Retinal pigment epithelial cell (primary cell): ENCODE measurements around the gene CRLF1.
"Not testable (repeated sequence)": the region's sequence is repeated elsewhere in the genome, so short reads cannot be mapped to it uniquely, and the experiment has no call there.

Source experiments
- DNase-seq: peaks from one replicate; pipeline ENCODE4 v3.0.0-alpha.2; 2010; ENCODE audit warnings: low read depth
- H3K4me3 ChIP-seq: 2 replicates; pipeline ENCODE4 v1.5.1; 2011; ENCODE audit warnings: mild to moderate bottlenecking, low read length, control low read depth, moderate library complexity
- CTCF ChIP-seq: conservative IDR thresholded peaks from 2 replicates; pipeline ENCODE4 v1.5.1; 2011; ENCODE audit warnings: low read depth, low read length, control low read depth, inconsistent platforms

The CRLF1 gene

DNA sequence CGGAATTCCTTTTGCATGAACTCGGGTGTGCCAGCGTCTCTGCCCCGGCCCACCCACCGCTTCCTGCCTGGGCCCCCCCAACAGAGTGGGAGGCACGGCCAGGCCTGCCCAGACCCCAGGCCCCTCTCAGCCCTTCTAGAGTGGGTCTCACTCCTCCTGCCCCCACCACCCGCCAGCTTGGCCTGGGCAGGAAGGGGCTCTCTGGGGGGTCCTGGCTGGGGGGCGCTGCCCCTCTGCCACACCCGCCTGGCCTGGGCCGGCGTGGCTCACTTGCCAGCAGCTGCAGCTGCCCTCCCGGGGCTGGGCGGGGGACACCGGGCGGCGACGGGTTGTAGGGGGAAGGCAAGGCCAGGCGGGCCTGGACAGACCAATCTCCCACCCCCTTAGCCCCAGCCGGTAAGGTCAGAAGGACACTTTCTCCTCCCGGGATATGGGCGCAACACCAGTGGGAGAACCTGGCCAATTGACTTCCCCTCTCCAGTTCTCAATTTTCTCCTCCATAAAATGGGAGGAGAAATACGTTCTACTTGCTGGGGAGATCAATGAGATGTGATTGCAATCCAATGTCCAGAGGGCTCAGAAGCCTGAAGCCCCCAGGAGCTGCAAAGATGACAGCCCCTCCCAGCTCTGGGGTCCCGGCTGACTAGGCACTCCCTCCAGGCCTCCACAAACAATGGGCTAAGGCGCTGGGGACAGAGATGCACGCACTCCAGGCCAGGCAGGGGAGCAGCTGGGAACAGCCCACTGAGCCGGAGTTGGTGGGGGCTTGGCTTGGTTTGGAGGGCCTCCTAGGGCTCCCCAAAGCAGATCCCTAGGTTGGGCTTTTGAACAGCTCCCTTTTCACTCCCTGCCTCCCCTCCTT lies 2.4 kb downstream of the CRLF1 start:
- no peak for TF ChIP-seq CTCF
- DNase-seq = no peak
- no peak overlapping the region for H3K4me3 ChIP-seq

DNA sequence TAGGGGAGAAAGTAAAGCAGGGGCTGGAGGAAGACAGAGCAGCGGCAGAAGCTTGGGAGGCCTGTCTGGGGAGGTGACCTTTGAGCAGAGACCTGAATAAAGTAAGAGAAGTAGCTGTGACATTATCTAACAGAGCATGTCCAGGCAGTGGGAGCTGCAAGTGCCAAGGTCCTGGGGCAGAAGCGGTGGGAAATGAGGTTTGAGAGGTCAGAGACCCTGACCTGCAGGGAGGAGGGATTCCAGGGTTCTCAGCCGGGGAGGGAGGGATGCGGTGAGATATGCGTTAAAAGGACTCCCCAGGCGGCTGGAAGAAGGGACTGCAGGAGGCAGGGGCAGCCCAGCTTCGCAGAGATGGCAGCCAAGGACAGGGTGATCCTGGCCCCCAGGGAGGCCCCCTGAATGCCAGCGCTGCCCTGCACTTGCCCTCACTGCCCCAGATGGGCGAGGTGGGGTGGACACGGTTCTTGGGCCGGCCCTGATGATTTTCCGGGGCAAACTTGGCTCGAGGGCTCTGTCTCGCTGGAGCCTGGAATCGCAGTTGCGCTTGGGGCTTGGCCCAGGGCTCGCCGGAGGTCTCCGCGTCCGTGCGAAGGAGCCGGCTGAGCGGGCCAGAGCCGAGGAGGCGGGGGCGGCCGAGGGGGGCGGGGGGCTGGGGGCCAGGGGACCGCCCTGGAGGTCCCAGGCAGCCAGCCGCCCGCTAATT lies 3.2 kb downstream of the CRLF1 start:
- TF ChIP-seq CTCF = peak; percentile 47
- H3K4me3 ChIP-seq = peak overlapping the region; percentile 12
- no peak for DNase-seq

DNA sequence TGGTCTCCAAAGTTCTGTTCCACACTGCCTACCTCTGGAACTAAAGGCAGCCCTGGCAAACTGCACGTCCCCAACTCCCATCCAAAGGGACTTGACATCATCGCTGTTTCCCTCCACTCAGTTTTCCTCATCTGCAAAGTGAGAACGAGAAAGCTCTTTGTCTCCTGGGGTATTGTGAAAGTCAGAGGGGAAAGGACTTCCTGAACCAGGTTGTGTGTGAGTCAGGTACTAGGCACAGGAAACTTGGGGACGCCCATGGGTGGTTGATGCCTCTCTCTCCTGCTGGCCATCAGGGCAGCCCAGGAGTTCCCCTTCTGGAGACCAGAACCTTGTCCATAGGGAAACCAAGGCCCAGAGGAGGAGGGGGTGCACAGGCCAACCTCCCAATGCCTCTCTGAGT lies 4.7 kb downstream of the CRLF1 start:
- no peak for TF ChIP-seq CTCF
- H3K4me3 ChIP-seq = no peak overlapping the region
- DNase-seq = no peak

DNA sequence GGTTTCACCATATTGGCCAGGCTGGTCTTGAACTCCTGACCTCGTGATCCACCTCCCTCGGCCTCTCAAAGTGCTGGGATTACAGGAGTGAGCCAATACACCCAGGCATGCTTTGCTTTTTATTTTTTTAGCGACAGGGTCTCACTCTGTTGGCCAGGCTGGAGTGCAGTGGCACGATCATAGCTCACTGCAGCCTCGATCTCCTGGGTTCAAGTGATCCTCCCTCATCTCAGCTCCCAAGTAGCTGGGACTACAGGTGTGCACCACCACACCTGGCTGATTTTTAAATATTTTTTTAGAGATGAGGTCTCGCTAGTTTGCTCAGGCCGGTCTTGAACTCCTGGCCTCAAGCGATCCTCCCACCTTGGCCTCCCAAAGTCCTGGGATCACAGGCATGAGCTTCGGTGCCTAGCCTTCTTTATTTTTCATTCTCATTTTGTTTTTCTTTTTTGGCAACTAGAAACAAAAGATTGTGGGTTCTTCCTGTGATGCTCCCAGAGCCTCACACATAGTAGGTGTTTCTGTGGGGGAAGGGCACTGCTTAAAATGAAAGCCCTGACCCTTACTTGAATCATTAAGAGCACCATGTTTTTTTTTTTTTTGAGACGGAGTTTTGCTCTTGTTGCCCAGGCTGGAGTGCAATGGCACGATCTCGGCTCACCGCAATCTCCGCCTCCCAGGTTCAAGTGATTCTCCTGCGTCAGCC lies 5.8 kb downstream of the CRLF1 start:
- H3K4me3 ChIP-seq, DNase-seq: not testable (repeated sequence)

GRCh38 chr19:18599485-18599884 lies 7.1 kb downstream of the CRLF1 start:
- no peak overlapping the region for H3K4me3 ChIP-seq
- no peak for DNase-seq
- TF ChIP-seq CTCF = no peak

GRCh38 chr19:18597809-18598660 lies 8.6 kb downstream of the CRLF1 start:
- TF ChIP-seq CTCF = no peak
- DNase-seq = no peak
- no peak overlapping the region for H3K4me3 ChIP-seq

GRCh38 chr19:18596752-18597157 lies 9.8 kb downstream of the CRLF1 start:
- H3K4me3 ChIP-seq = no peak overlapping the region
- TF ChIP-seq CTCF = no peak
- no peak for DNase-seq
